GM12891 (cell line): ENCODE data around the gene DCC.

ENCODE experiments used
- PAX5 ChIP-seq: IDR thresholded peaks from 2 replicates; pipeline ENCODE4 v1.6.1; 2011; ENCODE audit warnings: low read length, moderate library complexity, mild to moderate bottlenecking; ENCODE audit not compliant: insufficient read depth, severe bottlenecking
- POLR2A ChIP-seq: IDR thresholded peaks from 2 replicates; pipeline ENCODE4 v1.6.1; 2011; ENCODE audit warnings: low read depth, low read length, control low read depth
- TAF1 ChIP-seq: IDR thresholded peaks from 2 replicates; pipeline ENCODE4 v1.6.1; 2011; ENCODE audit warnings: low read depth, low read length, control low read depth

GRCh38 chr18:52920665-52921064 is 580.7 kb downstream of the DCC start:
- TF ChIP-seq POLR2A: no peak
- TF ChIP-seq TAF1: no peak
- TF ChIP-seq PAX5: no peak
